NCI-H2171 (cell line): Measurements from ENCODE around the gene TRIM38.
A peak's percentile ranks its signal among the peaks of the same experiment; 100 is the strongest.

Experiments
- DNase-seq: peaks from one replicate; lab custom pipeline; 2025; lab: John Stamatoyannopoulos, UW

TRIM38 gene

GRCh38 chr6:26026833-26027490 lies 64.4 kb downstream of the TRIM38 start:
- DNase-seq = peak; percentile 93

DNA sequence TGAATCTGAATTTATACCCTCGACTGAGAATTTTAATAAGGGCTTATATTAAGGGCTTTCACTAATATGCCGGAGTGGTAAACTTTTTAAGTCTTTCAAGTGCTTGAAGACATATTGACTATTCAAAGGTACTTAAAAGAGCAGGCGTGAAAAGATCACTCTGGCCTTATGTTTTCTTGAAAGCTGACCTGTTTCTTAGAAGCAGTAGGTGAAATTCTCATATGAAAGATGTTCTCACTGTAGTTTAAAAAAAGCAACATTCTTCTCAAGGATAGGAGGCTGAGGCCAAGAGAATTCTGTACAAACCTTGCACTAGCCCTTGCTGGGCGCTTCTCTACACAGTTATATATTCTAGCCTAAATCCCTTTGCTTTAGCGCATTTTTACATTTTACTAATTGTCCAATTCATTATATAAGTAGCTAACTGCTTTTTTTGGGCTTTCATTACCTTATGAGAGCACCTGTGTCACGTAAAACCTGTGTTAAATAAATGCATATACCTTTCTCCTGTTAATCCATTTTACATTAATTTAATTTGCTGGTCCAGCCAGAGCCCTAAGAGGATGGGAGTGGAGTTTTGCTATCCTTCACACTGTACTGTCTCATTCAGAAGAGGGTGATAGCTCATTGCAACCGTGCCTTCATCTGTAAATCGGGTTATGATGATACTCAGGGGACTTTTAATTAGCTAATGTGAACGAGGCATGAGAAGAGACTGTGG lies 65.0 kb downstream of the TRIM38 start:
- DNase-seq = no peak

GRCh38 chr6:26028212-26028745 lies 65.7 kb downstream of the TRIM38 start:
- DNase-seq = no peak

GRCh38 chr6:26028746-26029569 lies 66.4 kb downstream of the TRIM38 start:
- no peak for DNase-seq

DNA sequence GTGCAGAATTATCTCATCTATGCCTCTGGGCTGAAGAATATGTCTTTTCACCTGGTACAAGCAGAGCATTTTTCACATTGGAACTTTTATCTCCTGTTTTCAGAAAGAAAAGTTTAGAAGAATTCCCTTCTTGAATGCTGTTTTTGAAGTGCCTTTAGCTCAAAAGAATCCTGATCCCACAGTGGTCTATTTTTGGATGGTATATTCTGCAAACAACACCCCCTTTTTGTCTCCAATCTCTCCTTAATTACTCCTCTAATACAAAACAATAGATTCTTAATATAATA lies 66.9 kb downstream of the TRIM38 start:
- no peak for DNase-seq

DNA sequence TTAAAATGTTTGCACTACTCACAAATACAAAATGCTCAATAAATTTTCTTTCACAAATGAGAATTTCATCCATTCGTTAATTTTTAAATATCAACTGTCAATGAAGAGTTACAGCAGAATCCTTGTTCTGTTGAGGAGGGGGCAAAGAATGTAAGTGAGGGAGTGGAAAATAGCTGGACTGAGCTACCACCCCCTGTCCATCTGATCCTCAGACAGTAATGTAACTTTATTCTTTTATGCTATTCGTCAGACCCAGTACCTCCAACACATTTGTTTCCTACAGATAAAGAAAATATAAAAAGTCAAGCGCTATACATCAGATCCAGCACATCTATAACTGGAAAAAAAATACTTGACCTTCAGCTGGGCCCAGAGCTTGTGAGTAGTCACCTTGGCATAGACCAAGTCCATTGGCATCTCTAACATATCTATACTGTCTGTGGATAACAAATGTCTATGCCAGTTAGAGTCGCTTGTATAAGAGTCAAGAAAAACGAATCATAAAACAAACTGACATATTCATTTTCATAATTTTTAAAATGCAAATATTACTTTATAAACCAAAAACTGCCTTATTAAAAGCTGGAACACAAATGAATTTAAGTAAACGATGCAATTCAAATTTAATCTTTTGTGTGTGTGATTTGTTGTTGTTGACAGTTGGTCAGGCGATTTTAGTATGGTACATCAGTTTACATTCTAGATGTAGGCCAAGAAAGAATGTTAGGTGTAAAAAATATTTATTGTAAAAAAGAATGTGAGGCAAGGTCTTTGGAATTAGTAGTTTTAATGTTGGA lies 67.5 kb downstream of the TRIM38 start:
- no peak for DNase-seq

DNA sequence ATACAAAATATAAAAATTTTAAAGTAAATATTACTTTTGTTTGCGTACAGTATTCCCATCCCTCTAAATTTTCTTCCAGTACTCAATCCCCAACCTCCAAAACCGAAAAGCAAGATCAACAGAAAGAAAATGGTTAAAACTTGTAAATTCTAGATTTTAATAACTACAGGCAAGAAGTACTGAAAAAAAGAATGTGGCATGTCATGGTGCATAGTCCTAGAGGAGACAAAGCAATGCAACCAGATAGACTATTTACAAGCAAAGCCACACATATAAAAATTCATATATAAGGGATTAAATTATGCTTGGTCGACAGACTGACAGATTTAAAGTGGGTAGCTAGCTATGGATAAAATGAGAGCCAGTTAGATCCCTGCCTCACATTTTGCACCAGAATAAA lies 68.1 kb downstream of the TRIM38 start:
- DNase-seq = no peak

DNA sequence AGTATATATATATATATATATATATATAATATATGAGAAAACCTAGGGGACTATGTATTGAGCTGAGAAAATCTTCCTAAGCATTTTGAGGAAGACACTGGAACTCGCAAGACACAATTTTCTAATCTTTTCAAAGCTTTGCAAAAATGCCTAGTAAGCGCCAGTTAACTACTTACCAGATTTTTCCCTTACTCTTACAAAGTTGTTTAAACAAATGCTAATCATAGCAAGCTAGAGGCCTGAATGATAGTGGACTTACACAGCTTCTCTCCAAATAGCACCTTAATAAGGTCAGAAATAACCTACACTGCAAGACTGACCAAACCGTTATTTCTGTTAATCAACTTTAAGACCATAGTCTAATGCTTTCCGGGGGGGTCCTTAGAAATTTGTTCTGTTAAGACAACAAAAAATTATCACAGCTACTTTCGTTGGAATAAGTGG lies 68.6 kb downstream of the TRIM38 start:
- DNase-seq = no peak

DNA sequence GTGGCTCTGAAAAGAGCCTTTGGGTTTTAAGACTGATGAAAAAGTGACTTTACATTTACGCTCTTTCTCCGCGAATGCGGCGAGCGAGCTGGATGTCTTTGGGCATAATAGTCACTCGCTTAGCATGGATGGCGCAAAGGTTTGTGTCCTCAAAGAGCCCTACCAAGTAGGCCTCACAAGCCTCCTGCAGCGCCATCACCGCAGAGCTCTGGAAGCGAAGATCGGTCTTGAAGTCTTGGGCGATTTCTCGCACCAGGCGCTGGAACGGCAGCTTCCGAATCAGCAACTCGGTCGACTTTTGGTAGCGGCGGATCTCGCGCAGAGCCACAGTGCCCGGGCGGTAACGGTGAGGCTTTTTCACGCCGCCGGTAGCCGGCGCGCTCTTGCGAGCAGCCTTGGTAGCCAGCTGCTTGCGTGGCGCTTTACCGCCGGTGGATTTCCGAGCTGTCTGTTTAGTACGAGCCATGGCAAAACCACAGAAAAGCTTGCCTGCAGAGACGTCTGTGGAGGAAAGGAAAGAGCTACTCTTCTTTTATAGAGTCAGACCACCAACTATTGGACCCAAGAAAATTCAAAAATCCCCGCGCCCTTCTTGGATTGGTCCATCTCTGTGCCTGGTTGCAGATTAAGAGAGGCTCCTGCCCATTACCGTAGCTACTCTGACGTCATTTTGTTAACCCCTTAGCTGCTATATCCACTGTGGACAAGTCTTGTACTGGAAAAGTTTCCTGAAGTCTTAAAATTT lies 69.2 kb downstream of the TRIM38 start:
- peak; percentile 94 for DNase-seq

DNA sequence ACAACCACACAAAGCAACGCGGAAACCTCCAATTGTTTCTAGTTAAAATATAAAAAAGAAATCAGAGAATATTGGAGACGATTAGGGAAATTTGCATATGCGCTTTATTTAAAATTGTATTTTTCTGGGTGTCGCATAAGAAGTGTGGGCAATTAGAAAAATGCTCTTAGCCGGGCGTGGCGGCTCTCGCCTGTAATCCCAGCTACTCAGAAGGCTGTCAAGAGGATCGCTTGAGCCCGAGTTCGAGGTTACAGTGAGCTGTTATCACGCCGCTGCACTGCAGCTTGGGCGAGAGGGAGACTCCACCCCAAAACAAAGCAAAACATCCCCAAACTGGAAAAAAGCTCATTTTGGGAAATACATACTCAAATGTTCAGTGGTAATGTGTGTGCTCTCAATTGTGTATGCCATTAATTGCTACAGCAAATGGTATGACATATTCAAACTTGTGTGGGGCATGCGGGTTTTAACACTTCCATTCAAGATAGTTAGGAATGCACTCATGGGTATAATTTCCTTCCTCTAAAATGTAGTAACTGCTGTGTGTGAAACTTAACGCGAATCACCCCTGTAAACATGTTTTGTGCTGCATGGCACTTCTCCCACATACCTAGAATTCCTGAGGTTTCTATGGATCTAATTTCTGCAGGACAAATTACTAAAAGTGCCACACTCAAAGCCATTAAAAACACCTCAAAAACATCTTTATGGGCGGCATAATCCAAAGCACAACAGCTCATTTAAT lies 69.9 kb downstream of the TRIM38 start:
- DNase-seq = peak; percentile 28

DNA sequence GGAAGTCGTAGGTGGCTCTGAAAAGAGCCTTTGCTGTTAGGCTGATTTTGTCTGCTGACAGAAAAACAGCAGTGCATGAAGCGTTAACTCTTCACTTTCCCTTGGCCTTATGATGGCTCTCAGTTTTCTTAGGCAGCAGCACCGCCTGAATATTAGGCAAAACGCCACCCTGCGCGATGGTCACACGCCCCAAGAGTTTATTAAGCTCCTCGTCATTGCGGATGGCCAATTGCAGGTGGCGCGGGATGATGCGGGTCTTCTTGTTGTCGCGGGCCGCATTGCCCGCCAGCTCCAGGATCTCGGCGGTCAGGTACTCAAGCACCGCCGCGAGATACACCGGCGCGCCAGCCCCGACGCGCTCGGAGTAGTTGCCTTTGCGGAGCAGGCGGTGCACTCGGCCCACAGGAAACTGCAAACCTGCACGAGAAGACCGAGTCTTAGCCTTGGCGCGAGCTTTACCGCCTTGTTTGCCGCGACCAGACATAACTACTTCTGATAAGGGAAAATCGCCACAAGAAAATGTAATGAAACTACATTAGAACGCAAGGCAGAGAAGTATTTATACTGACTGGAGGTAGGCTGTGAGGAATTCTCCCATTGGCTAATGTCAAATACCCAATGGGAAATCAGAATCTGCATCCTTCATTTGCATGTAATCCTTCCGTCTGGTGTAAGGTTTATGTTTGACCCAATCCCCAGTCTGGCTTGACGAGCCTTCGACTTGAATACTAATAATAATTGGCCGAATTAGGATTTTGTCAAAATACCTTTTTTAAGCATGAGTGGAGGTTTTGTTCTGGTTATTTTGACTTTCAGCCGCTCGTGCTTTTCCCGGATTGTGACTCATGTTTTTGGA lies 70.7 kb downstream of the TRIM38 start:
- peak; percentile 85 for DNase-seq

DNA sequence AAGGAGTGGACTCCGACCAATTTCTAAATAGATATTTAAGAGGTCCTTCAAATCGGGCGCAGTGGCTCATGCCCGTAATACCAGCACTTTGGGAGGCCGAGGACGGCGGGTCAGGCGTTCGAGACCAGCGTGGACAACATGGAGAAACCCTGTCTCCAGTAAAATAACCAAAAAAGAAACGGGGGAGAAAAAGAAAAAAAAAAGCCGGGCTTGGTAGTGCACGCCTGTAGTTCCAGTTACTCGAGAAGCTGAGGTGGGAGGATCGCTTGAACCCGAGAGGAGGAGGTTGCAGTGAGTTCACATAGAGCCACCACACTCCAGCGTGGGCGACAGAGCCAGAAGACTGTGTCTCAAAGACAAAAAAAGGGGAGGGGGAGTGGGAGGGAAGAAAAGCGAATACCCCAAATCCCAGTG lies 71.3 kb downstream of the TRIM38 start:
- no peak for DNase-seq

GRCh38 chr6:26034905-26035304 lies 72.3 kb downstream of the TRIM38 start:
- no peak for DNase-seq
